Thyroid gland (tissue), 4 donors: Measurements from ENCODE around the gene B9D1.

Source experiments
- CTCF ChIP-seq, 6 experiments: fragments of 200-600 bp in 3 of 6; fragments of 450-650 bp in 3 of 6; sonication (generic) in 3 of 6; IDR thresholded peaks; one replicate each; pipeline ENCODE4 v1.5.1; 2016 to 2019; ENCODE audit warnings: antibody characterized with exemption in 6 of 6, mild to moderate bottlenecking in 2 of 6, inconsistent platforms in 1 of 6, moderate library complexity in 1 of 6
- POLR2A ChIP-seq, 2 donors: fragments of 450-650 bp; IDR thresholded peaks; one replicate each; pipeline ENCODE4 v1.6.1; 2017; ENCODE audit warnings: antibody characterized with exemption in 2 of 2, mild to moderate bottlenecking in 2 of 2, moderate library complexity in 1 of 2

- TF ChIP-seq CTCF (IDR thresholded peaks at IDR 0.05) (no peak), POLR2A (IDR thresholded peaks at IDR 0.05) (no peak)
These were observed 23.0 kb upstream of the B9D1 start for GRCh38 chr17:19385521-19385983.
